ENCODE data around the gene GPR62. TPM values are rescaled to one million over a fixed set of nuclear protein-coding genes. Genes with fewer than 3 reads are reported as not detected.
"Not testable (repeated sequence)": the region's sequence is repeated elsewhere in the genome, so short reads cannot be mapped to it uniquely, and the experiment has no call there.

GPR62 gene
- total and polyA plus RNA-seq, 2 experiments from 2014 or later, result 0.10 to 0.38 TPM

- TF ChIP-seq CTCF (conservative IDR thresholded peaks at IDR 0.05; ENCODE audit: low read depth in 2 of 2), result no peak
- no peak for TF ChIP-seq EZH2phosphoT487 (IDR thresholded peaks at IDR 0.05; ENCODE audit: unreplicated experiment)
- no peak for TF ChIP-seq ZNF114 (CRISPR knock-in tag; IDR thresholded peaks at IDR 0.05)
- no peak for TF ChIP-seq STAT1 (IDR thresholded peaks at IDR 0.05; ENCODE audit: unreplicated experiment)
- no peak for TF ChIP-seq POLR2AphosphoS5 (IDR thresholded peaks at IDR 0.05; ENCODE audit: low read depth)
These were observed 33.3 kb downstream of the GPR62 start (continued) for GRCh38 chr3:51988286-51989146.

GRCh38 chr3:51990501-51990971 is 35.4 kb downstream of the GPR62 start:
- Mint-ChIP-seq H3K27me3 (ENCODE audit: insufficient read depth, low read depth, poor library complexity) (peaks cover 24% of the 10 kb centered on the region), H3K36me3 (ENCODE audit: low read depth) (peaks cover 49% of the 10 kb centered on the region), H3K4me1 (peaks cover 32% of the 10 kb centered on the region)
- H3K27ac ChIP-seq (ENCODE audit: low read depth); H3K27ac Mint-ChIP-seq; ATAC-seq; DNase-seq (ENCODE audit: low spot score); H2AFZ ChIP-seq; H3K4me2 ChIP-seq; H3K4me3 ChIP-seq; H3K9me3 Mint-ChIP-seq; H3K4me3 Mint-ChIP-seq; H3K9me2 ChIP-seq (ENCODE audit: insufficient read depth); H3K27me3 ChIP-seq (ENCODE audit: insufficient read depth): not testable (repeated sequence)
- peaks cover 20% of the 10 kb centered on the region for H3K4me1 ChIP-seq (ENCODE audit: insufficient read depth)
- peaks cover 12% of the 10 kb centered on the region for H4K20me1 ChIP-seq (replicated peaks; ENCODE audit: insufficient read depth)
- H3K79me2 ChIP-seq (replicated peaks; ENCODE audit: insufficient read depth), result peaks cover 17% of the 10 kb centered on the region
- peaks cover 39% of the 10 kb centered on the region for H3F3A ChIP-seq (replicated peaks; ENCODE audit: low read depth)
- H3K36me3 ChIP-seq (ENCODE audit: insufficient read depth), result peaks cover 28% of the 10 kb centered on the region

- H4K20me1 ChIP-seq (replicated peaks; ENCODE audit: insufficient read depth), result peaks cover 12% of the 10 kb centered on the region
- H3K4me3 ChIP-seq, result no peak overlapping the region
- ATAC-seq (no peak; the same call in 2 of the 3 replicates), DNase-seq (ENCODE audit: low spot score) (no peak)
- peaks cover 40% of the 10 kb centered on the region for H3F3A ChIP-seq (replicated peaks; ENCODE audit: low read depth)
- peak; percentile 24; the same call in 1 of the 2 replicates for TF ChIP-seq POLR2AphosphoS5 (IDR thresholded peaks at IDR 0.05; ENCODE audit: low read depth)
- no peak for TF ChIP-seq EZH2phosphoT487 (IDR thresholded peaks at IDR 0.05; ENCODE audit: unreplicated experiment)
- peaks cover 28% of the 10 kb centered on the region for H3K36me3 ChIP-seq (ENCODE audit: insufficient read depth)
- Mint-ChIP-seq H3K4me3 (peak overlapping the region; percentile 21; the same call in 1 of the 3 replicates), H3K27me3 (ENCODE audit: insufficient read depth, low read depth, poor library complexity) (peaks cover 25% of the 10 kb centered on the region), H3K9me3 (peaks cover 4% of the 10 kb centered on the region; the same call in 1 of the 3 replicates), H3K4me1 (peaks cover 35% of the 10 kb centered on the region), H3K36me3 (ENCODE audit: low read depth) (peaks cover 53% of the 10 kb centered on the region), H3K27ac (no peak overlapping the region; the same call in 1 of the 2 replicates)
- no peaks in the 10 kb centered on the region for H3K9me2 ChIP-seq (ENCODE audit: insufficient read depth)
- H3K79me2 ChIP-seq (replicated peaks; ENCODE audit: insufficient read depth), result peaks cover 18% of the 10 kb centered on the region
- H3K4me1 ChIP-seq (ENCODE audit: insufficient read depth), result peaks cover 20% of the 10 kb centered on the region
- H2AFZ ChIP-seq, result no peak overlapping the region
- peak overlapping the region; percentile 90 for H3K27ac ChIP-seq (ENCODE audit: low read depth)
- H3K4me2 ChIP-seq, result no peak overlapping the region
- H3K27me3 ChIP-seq (ENCODE audit: insufficient read depth), result no peaks in the 10 kb centered on the region
These were observed 37.0 kb downstream of the GPR62 start for GRCh38 chr3:51992017-51992682.

GRCh38 chr3:51993657-51994056 is 38.5 kb downstream of the GPR62 start:
- not testable (repeated sequence) for H3K4me2 ChIP-seq; H3K27me3 ChIP-seq (ENCODE audit: insufficient read depth); H3K4me3 ChIP-seq; ATAC-seq; DNase-seq (ENCODE audit: low spot score); H3K9me2 ChIP-seq (ENCODE audit: insufficient read depth); H3K9me3 Mint-ChIP-seq; H2AFZ ChIP-seq
- Histone ChIP-seq H3F3A (replicated peaks; ENCODE audit: low read depth) (peaks cover 41% of the 10 kb centered on the region), H4K20me1 (replicated peaks; ENCODE audit: insufficient read depth) (peaks cover 12% of the 10 kb centered on the region), H3K4me1 (ENCODE audit: insufficient read depth) (peaks cover 25% of the 10 kb centered on the region), H3K79me2 (replicated peaks; ENCODE audit: insufficient read depth) (peaks cover 18% of the 10 kb centered on the region), H3K27ac (ENCODE audit: low read depth) (peak overlapping the region; percentile 92; the same call in 1 of the 2 replicates), H3K36me3 (ENCODE audit: insufficient read depth) (peaks cover 28% of the 10 kb centered on the region)
- Mint-ChIP-seq H3K36me3 (ENCODE audit: low read depth) (peaks cover 53% of the 10 kb centered on the region), H3K27me3 (ENCODE audit: insufficient read depth, low read depth, poor library complexity) (peaks cover 24% of the 10 kb centered on the region), H3K27ac (peak overlapping the region; percentile 100), H3K4me3 (peak overlapping the region; percentile 100), H3K4me1 (peaks cover 35% of the 10 kb centered on the region)
